GM18502 (cell line): ENCODE measurements around the gene ZNF507.

Source experiments
- ATAC-seq: cut with Tn5 transposase; IDR thresholded peaks from one replicate; pipeline ENCODE4 v1.9.1; 2021; ENCODE audit warnings: mild to moderate bottlenecking; ENCODE audit not compliant: unreplicated experiment, poor library complexity

The ZNF507 gene

DNA sequence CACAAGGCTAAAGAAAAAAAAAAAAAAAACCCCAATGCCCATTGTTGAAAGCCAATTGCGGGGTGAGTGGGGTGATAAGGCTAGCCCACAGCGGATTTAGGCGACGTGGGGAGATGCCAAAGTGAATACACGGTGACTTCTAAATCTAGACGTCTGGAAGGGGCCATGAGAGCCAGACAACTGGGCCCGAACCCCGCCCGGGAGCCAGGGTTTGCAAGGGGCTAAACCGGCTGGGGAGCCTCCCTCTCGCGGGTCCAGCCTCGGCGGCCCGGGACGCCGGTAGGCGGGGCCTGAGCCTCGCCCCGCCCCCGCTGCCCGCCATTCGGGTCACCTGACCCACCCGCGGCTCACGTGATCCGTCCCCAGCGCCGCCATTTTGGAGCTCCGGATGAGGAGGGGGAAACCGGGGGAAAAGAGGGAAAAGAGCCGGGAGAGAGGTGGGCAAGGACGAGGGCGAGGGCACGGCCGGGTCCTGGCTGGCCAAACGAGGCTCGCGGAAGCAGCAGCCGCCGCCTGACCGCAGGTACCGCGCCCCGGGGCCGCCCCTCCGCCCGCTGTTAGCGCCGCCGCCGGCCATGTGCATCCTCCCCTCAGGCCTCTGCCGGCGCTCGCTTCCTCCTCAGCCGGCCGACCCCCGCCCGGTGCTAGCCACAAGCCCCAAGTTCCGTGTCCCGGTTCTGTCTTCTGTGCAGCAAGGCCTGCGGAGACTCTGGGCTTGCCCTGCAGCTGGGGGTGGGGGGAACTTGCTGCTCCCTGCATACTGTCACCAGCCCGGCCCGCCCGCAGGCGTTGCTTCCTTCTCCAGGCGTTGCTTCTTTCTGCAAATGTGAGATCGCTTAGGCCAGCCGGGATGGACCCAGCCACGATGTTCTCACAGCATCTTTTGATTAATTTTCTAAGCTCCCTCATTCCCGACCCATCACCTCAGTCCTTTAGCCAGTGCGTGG lies at the start of gene ZNF507:
ZNF507 (plus strand) TSS at position 350 of the 947 bp plus-strand sequence. CDS start 7,221 bp downstream, outside the sequence.
- ATAC-seq = peak; percentile 85

DNA sequence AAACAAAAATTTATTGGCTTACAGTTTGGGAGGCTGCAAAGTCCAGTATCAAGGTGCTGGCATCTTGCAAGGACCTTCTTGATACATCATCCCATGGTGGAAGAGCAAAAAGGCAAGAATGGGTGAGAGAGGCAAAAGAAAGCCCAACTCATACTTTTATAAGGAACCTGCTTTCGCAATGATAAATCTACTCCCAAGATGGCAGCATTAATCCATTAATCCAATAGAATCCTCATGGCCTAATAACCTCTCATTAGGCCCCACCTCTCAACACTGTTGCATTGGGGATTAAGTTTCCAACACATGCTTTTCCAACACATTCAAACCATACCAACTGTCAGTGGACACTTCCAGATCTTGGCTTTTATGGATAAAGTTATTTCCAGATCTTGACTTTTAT lies 48.7 kb upstream of the ZNF507 start:
- ATAC-seq = no peak

DNA sequence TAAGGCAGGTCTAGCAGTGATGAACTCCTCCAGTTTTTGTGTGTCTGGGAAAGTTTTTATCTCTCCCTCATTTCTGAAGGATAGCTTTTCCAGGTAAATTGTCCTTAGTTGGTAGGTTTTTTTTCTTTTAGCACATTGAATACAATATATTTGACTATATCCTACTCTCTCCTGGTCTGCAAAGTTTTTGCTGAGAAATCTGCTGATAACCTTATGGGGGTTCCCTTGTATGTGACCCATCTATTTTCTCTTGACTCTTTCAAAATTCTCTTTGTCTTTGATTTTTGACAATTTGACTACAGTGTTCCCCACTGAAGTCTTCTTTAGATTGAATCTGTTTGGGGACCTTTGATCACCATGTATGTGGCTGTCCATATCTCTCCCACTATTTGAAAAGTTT lies 42.6 kb upstream of the ZNF507 start:
- ATAC-seq = no peak

DNA sequence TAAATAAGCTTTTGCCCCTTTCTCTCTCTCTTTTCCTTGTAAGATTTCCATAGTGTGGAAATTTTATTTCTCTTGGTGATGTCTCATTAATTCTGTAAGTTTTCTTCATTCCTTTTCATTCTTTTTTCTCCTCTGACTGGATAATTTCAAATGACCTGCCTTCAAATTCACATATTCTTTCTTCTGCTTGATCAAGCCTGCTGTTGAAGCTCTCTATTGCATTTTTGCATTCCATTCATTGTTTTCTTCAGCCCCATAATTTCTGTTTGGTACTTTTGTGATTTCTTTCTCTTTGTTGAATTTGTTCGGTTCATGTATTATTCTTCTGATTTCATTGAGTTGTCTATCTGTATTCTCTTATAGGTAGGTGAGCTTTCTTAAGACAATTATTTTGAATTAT lies 42.2 kb upstream of the ZNF507 start:
- ATAC-seq = no peak

DNA sequence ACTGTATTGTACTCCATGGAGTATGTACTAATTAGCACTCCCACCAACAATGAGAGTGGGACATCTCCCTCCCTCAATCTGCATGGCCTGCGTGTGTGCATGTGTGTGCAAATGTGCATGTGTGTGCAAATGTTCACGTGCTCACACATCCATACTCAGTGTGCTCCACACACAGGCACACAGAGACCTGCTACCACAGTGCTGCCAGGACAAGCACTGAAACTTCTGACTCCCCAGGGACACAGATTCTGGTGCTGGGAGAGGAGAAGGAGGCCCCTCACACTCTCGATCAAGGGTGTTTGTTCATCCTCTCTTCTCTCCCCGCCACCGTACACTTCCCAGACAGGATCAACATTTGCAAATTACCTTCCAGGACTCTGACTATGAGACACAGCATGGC lies 37.8 kb upstream of the ZNF507 start:
- ATAC-seq = no peak

DNA sequence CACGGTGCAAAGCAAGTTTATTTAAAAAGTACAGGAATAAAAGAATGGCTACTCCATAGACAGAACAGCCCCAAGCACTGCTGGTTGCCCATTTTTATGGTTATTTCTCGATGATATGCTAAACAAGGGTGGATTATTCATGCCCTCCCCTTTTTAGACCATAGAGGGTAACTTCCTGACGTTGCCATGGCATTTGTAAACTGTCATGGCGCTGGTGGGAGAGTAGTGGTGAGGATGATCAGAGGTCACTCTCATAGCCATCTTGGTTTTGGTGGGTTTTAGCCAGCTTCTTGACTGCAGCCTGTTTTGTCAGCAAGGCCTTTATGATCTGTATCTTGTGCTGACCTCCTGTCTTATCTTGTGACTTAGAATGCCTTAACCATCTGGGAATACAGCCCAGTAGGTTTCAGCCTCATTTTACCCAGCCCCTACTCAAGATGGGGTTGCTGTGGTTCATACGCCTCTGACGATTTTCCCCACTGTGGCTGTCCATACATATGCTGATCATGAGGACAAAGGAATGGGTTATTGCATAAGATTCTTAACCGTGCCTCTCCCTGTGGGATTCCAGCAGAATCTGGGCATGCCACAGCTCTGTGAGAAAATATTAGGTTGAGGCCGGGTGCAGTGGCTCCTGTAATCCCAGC lies 36.9 kb upstream of the ZNF507 start:
- ATAC-seq = no peak

DNA sequence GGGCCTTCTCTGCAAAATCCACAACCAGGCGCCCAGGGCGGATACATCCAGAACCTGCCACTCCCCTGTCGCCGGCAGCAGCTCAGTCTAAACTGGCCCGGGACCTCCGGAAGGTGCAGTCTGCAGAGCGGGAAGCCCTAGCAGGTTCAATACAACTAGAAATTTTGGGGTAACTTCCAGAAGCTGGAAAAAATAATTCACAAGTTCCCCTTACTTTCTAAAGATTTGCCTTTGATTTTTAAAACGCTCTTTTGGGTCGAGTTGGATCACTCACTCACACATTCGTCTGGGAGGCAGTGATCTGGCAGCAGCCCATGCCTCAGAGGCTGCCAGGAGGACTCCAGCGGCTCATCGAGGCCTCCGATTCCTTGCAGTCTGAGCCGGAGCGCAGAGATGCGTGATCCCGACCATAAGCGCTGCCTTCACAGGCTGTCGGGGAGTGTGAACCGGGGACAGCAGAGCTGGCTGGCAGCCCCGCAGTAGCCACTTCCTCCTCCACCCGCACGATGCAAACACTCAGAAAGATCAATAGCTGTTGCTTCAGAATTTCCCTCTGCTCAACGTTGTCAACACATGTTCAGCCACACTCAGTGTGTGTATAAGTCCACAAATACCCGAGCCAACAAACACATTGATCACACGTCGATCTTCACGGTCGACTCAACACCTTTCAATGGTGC lies 35.6 kb upstream of the ZNF507 start:
- no peak for ATAC-seq

DNA sequence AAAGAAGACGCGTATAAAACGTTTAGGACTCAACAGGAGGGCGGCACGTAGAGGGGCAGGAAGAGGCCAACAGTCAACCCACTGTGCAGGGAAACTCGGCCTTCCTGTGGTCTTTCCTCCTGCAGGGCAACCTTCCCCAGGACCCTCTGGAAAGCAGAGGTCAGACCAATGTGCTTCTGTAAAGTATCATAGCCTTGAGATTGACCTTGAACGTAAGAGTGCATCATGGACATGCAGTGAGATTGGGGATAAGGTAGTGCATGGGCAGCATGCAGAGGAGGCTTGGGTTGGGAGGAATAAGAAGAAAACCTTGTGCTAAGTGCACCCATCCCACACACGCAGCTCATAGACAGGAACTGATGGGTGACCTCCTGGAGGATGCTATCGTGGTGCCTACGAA lies 34.0 kb upstream of the ZNF507 start:
- ATAC-seq = no peak

DNA sequence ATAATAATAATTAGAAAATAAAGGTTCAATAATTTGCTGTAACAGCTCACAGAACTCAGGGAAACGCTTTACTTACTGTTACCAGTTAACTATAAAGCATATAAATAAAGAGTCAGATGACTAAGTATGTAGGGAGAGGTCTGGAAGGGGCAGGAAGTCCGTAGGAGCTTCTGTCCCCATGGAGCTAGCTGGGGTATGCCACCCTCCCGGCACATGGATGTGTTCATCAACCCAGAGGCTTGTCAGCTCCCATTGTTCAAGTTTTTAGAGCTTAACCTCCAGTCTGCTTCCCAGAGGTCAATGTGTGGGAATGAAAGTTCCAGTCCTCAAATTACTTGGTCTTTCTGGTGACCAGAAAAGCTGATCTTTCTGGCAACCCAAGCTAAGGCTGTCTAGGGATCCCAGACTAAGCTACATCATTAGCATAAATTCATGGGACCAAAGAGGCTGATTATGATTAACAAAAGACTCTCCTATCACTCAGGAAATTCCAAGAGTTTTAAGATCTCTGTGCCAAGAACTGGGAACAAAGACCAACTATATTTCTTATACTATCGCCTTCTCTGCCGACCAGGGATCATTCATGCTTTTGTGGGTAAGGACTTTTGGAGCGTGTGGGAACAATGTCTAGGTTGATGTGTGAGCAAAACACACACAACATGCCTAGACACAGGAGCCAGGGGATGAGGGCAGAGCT lies 31.7 kb upstream of the ZNF507 start:
- ATAC-seq = no peak

DNA sequence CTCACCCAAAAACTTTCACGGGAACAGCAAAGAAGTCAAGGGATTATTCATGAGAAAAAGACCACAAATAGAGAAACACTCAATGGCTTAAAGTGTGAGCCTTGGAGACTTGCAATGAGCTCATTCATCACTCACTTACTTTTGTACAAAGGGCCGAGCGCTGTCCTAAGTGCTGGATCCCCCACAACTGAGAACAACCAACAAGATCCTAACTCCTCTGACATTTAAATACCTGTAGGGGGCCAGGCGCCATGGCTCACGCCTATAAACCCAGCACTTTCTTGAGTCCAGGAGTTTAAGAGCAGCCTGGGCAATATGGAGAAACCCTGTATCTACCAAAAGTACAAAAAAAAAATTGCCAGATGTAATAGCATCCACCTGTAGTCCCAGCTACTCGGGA lies 29.4 kb upstream of the ZNF507 start:
- ATAC-seq = no peak

DNA sequence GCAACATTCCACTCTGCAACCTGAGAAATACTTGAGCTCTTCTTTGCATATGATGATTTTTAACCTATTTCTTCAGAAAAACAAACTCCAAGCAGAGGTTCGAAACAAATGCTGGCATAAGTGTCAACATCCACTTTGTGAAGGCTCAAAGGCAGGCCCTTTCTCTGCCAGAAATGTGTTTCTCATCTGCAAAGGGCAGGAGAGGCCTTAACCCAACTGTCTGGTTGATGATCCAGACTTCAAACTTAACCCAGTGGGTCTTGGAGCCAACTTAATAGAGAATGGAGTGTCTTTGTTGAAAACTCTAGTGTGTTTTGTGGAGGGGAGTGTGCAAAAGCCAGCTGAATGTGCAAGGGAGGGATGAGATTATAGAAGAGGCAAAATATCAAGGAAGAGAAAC lies 28.3 kb upstream of the ZNF507 start:
- ATAC-seq = no peak

DNA sequence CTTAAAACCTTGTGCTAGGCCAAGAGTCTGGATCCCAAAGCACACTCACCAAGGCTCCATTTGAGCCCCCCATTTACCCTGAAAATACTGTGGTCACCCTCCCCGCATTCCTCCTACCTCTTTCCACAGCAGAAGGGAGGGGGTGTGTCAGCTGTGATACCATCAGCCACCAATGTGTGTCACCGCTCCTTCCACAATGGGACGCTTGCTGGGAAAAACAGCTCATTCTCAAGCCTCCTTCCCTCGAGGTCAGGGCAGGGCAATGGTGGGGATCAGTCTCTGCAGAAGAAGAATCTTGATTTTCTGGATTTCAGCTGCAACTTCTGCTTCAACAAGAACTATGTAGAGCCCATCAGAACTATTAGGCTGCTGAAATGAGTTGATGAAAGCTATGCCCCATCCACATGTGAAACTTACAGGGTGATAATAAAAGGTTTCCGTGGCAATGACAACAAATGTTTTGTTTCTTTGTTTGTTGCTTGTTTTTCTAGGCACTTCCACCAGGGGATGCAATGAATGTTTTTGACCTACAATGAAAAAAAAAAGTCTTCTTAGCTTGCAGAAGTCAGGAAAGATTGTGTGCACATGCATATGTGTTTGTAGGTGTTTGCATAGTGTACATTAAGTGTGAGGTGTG lies 26.4 kb upstream of the ZNF507 start:
- no peak for ATAC-seq

DNA sequence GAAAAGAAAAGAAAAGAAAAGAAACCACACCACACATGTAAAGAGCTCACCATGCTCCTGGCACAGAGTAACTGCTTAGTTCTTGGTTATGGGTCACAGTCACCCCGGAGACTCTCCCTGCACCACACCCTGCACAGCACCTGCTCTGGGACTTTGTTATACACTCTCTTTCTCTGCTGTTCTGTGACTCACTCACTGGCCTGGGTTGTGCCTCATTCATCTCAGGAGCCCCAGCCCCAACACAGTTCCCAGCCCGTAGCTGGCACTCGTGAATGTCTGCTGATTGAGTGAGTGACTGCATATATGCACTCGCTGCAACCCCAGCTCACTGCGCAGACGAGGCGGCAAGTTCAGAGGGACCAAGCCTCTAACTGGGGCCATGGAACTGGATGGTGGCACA lies 22.9 kb upstream of the ZNF507 start:
- ATAC-seq = no peak

DNA sequence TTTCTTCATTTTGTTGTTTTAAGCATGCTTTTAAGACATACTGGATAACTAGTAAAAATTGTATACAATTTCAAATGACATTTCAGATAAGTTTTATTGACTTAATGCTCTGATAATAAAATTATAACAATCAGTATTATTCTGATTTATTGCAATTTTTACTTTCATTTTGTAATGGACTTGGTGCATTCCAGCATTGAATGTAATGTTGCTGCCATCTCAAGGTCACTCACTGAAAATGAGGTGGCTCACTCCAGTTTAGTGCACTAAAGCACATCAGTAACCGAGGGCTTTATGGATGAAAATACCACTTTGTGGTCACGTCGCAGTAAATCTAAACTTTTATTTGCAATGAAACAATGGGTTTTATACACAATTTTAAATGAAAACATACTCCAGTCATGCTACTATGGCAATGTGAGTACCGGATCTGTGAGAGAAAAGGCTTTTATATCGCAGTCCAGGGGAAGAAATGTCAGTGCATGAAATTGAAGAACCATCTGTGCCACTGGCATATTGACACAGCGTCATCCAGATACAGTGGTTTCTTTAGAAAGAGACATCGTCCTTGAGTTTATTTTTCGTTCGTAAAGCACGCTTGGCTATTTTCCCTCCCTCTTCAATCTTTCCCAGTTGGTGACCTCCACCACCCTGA lies 20.7 kb upstream of the ZNF507 start:
- ATAC-seq = no peak

DNA sequence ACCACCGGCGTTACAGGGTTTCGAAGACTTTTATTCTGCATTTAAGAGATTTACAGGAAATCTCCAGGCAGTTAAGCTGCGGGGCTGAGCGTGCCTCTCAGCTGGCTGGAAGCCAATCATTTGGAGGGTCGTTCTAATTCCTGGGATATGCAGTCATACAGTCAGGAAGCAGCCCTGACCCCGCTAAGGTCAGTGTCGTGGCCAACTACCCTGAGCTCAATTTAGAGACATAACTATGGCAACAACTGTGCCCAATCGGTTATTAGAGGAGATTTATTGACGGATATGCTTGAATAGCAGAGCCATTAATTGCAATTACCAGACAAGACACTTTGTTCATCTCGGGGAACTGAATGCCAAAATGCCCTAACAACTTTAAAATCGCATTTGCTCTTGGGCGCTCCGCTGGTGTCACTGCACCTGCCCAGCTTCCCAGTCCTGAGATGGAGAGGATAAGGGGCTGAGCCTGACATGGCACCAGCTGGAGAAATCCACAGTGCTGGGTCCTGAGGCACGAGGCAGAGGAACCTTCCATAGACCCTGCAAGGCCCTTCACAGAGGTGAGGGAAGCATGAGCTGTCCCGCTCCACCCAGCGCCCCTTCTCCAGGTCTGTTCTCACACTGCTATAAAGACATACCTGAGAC lies 15.1 kb upstream of the ZNF507 start:
- ATAC-seq = no peak

DNA sequence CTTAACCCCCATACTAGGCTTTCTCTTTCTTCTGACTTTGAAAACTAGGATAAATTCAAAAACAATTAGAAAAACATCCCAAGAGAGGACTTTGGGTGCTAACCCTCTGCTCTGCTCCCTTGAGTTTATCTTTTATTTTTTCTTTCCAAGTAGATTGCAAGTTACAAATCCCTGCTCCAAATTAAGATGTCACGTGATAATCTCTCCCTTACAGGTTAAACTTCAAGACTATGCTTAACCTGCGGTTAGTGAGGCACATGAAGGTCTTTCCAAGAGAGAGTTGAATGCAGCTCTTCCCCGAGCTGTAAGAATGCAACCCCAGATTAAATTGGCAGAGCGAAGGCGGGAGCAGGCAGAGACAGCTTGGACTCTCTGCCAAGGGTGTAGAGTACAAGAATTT lies 12.2 kb upstream of the ZNF507 start:
- ATAC-seq = no peak

DNA sequence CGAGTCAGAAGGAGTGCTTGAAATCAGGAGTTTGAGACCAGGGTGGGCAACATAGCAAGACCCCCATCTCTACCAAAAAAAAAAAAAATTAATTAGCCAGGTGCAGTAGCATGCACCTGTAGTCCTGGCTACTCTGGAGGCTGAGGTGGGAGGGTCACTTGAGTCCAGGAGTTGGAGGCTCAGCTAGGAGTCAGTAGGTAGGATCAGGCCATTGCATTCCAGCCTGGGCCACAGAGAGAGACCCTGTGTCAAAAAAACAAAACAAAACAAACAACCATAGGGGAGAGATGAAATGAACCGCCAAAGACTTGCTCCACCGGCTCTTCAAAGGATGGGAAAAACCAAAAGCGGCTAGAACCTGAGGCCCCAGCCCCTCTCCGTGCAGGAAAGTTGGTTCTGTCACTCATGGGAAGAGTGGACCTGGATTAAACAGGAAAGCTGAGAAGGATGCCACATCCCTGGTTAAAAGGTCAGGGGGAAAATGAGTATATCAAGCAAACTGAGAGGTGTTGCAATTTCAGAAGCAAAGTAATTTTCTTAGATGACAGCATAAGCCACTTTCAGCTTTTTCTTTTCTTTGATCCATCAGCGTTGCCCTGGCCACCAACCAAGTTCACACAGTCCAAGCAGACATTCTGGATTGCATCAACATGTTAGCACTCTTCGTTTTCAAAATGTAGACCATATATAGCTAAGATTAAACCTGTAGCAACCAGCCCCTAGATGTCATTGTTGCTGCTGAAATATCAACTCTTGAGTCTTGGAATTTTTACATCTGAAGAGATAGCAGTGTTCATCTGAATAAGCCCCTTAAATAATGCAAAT lies 8.9 kb upstream of the ZNF507 start:
- ATAC-seq = no peak

DNA sequence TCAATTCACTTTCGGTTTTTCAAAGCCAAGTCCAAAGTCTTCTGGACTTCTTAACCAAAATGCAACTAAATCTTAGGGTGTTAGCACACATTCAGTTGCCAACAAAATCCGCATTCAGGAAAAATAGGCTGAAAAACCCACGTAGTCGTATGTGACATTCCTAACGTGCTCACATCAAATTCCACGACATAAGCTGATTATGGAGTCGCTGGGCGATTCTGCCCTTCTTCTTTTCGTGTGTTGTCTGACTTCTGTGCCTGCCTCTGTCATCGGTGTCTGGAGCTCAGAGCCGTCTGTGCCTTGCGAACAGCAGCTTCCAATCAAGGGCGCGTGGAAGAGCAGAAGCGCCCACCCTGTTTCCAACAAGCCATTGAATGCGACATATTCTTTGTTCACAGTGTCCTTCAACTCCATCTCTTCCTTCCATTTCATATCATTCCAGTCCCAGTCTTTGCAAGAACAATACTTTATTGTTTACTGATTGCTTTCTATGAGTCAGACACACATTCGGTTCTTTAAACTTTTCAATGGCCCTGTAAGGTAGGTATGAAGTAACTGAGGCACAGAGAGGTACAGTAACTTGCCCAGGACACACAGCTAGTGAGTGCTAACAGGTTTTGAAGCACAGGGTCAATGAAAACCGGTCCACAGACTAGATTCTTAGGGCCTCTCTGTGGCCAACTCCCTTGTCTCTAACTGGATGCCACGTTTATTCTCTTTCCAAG lies 8.2 kb upstream of the ZNF507 start:
- no peak for ATAC-seq
